ENCODE measurements around the gene LPCAT1.

GRCh38 chr5:1465966-1466471 is 57.7 kb downstream of the LPCAT1 start:
- TF ChIP-seq POLR2AphosphoS5 (IDR thresholded peaks at IDR 0.05; ENCODE audit: insufficient read depth, low read depth, low read length) (no peak), CTCF (IDR thresholded peaks at IDR 0.05; ENCODE audit: extremely low read depth in 1 of 2, insufficient read depth in 1 of 2, low read depth in 1 of 2, low read length in 2 of 2) (no peak), POLR2A (IDR thresholded peaks at IDR 0.05; ENCODE audit: low read depth, low read length) (no peak), EZH2 (IDR thresholded peaks at IDR 0.05; ENCODE audit: borderline replicate concordance, low read depth, low read length, severe bottlenecking) (no peak), GATA2 (IDR thresholded peaks at IDR 0.05; ENCODE audit: insufficient read depth, insufficient read length, low read depth, low read length) (no peak), JUN (IDR thresholded peaks at IDR 0.05; ENCODE audit: borderline replicate concordance, insufficient read depth, insufficient read length, low read depth) (no peak), MYC (IDR thresholded peaks at IDR 0.05; ENCODE audit: low read depth, low read length) (no peak), FOS (IDR thresholded peaks at IDR 0.05; ENCODE audit: borderline replicate concordance, insufficient read depth, low read length) (no peak)
